Central memory CD8-positive, alpha-beta T cell (primary cell): ENCODE results near the gene RSAD1.

ENCODE experiments used
- ATAC-seq: fragments of 150-1000 bp; cut with Tn5 transposase; replicated peaks from 2 replicates; pipeline ENCODE4 v1.10.0; 2022; ENCODE audit warnings: mild to moderate bottlenecking, moderate FRiP score, moderate number of reproducible peaks; ENCODE audit not compliant: poor library complexity, severe bottlenecking; ENCODE audit errors: extremely low read depth
- DNase-seq, 2 donors: peaks; one replicate each; pipeline ENCODE4 v3.0.0; 2021; ENCODE audit warnings: low spot score in 2 of 2
- H3K27ac Mint-ChIP-seq: one replicate; pipeline ENCODE4 v1.8.0; 2022; ENCODE audit warnings: low read depth, mild to moderate bottlenecking, moderate library complexity, mixed read lengths
- H3K27me3 Mint-ChIP-seq: one replicate; pipeline ENCODE4 v1.8.0; 2022; ENCODE audit warnings: mixed read lengths
- H3K36me3 Mint-ChIP-seq: one replicate; pipeline ENCODE4 v1.8.0; 2022; ENCODE audit warnings: mild to moderate bottlenecking, moderate library complexity, mixed read lengths; ENCODE audit not compliant: insufficient read depth
- H3K4me1 Mint-ChIP-seq: one replicate; pipeline ENCODE4 v1.8.0; 2022; ENCODE audit warnings: mixed read lengths
- H3K4me3 Mint-ChIP-seq: one replicate; pipeline ENCODE4 v1.8.0; 2022; ENCODE audit warnings: mild to moderate bottlenecking, moderate library complexity, mixed read lengths
- H3K9me3 Mint-ChIP-seq: one replicate; pipeline ENCODE4 v1.8.0; 2022; ENCODE audit warnings: mixed read lengths

Gene RSAD1

GRCh38 chr17:50461550-50462132 is 17.0 kb upstream of the RSAD1 start:
- DNase-seq (no peak), ATAC-seq (no peak)
- no peak overlapping the region for H3K4me3 Mint-ChIP-seq
- H3K4me1 Mint-ChIP-seq: peaks cover 2% of the 10 kb centered on the region
- no peaks in the 10 kb centered on the region for H3K36me3 Mint-ChIP-seq
- no peak overlapping the region for H3K27ac Mint-ChIP-seq
- H3K9me3 Mint-ChIP-seq: no peaks in the 10 kb centered on the region
- peaks cover 11% of the 10 kb centered on the region for H3K27me3 Mint-ChIP-seq

- no peaks in the 10 kb centered on the region for H3K9me3 Mint-ChIP-seq
- H3K4me3 Mint-ChIP-seq: no peak overlapping the region
- H3K27me3 Mint-ChIP-seq: peaks cover 19% of the 10 kb centered on the region
- no peak for ATAC-seq
- H3K4me1 Mint-ChIP-seq: peaks cover 9% of the 10 kb centered on the region
- no peak overlapping the region for H3K27ac Mint-ChIP-seq
- no peak for DNase-seq
- no peaks in the 10 kb centered on the region for H3K36me3 Mint-ChIP-seq
These were observed 16.2 kb upstream of the RSAD1 start for GRCh38 chr17:50462446-50462845.

- Mint-ChIP-seq H3K4me3 (no peak overlapping the region), H3K9me3 (no peaks in the 10 kb centered on the region), H3K27me3 (peaks cover 32% of the 10 kb centered on the region), H3K36me3 (no peaks in the 10 kb centered on the region), H3K4me1 (peaks cover 20% of the 10 kb centered on the region), H3K27ac (no peak overlapping the region)
- DNase-seq (no peak), ATAC-seq (no peak)
These were observed 14.5 kb upstream of the RSAD1 start for GRCh38 chr17:50464121-50464520.

- H3K27ac Mint-ChIP-seq: no peak overlapping the region
- no peak for ATAC-seq
- H3K4me3 Mint-ChIP-seq: no peak overlapping the region
- peaks cover 32% of the 10 kb centered on the region for H3K27me3 Mint-ChIP-seq
- H3K4me1 Mint-ChIP-seq: peaks cover 20% of the 10 kb centered on the region
- no peaks in the 10 kb centered on the region for H3K36me3 Mint-ChIP-seq
- no peak for DNase-seq
- no peaks in the 10 kb centered on the region for H3K9me3 Mint-ChIP-seq
These were observed 13.9 kb upstream of the RSAD1 start for GRCh38 chr17:50464736-50465135.

GRCh38 chr17:50465171-50465570 is 13.5 kb upstream of the RSAD1 start:
- no peak overlapping the region for H3K4me3 Mint-ChIP-seq
- DNase-seq (no peak), ATAC-seq (no peak)
- H3K27me3 Mint-ChIP-seq: peaks cover 32% of the 10 kb centered on the region
- H3K9me3 Mint-ChIP-seq: no peaks in the 10 kb centered on the region
- H3K36me3 Mint-ChIP-seq: no peaks in the 10 kb centered on the region
- H3K4me1 Mint-ChIP-seq: peaks cover 20% of the 10 kb centered on the region
- H3K27ac Mint-ChIP-seq: no peak overlapping the region

GRCh38 chr17:50465635-50466034 is 13.0 kb upstream of the RSAD1 start:
- no peaks in the 10 kb centered on the region for H3K36me3 Mint-ChIP-seq
- peaks cover 20% of the 10 kb centered on the region for H3K4me1 Mint-ChIP-seq
- no peak overlapping the region for H3K27ac Mint-ChIP-seq
- no peak overlapping the region for H3K4me3 Mint-ChIP-seq
- H3K9me3 Mint-ChIP-seq: no peaks in the 10 kb centered on the region
- no peak for ATAC-seq
- DNase-seq: no peak
- peaks cover 32% of the 10 kb centered on the region for H3K27me3 Mint-ChIP-seq

GRCh38 chr17:50466371-50467113 is 12.1 kb upstream of the RSAD1 start:
- Mint-ChIP-seq H3K4me1 (peaks cover 20% of the 10 kb centered on the region), H3K36me3 (peaks cover 2% of the 10 kb centered on the region), H3K27me3 (peaks cover 32% of the 10 kb centered on the region), H3K27ac (peak overlapping the region; percentile 46), H3K4me3 (no peak overlapping the region), H3K9me3 (no peaks in the 10 kb centered on the region)
- ATAC-seq (no peak), DNase-seq (no peak)

GRCh38 chr17:50467114-50467854 is 11.4 kb upstream of the RSAD1 start:
- no peak for ATAC-seq
- DNase-seq: no peak
- H3K36me3 Mint-ChIP-seq: peaks cover 2% of the 10 kb centered on the region
- H3K27me3 Mint-ChIP-seq: peaks cover 32% of the 10 kb centered on the region
- H3K9me3 Mint-ChIP-seq: no peaks in the 10 kb centered on the region
- H3K4me1 Mint-ChIP-seq: peaks cover 20% of the 10 kb centered on the region
- peak overlapping the region; percentile 7 for H3K4me3 Mint-ChIP-seq
- H3K27ac Mint-ChIP-seq: peak overlapping the region; percentile 46

GRCh38 chr17:50467855-50468303 is 10.8 kb upstream of the RSAD1 start:
- no peak for ATAC-seq
- H3K27ac Mint-ChIP-seq: no peak overlapping the region
- peak overlapping the region; percentile 7 for H3K4me3 Mint-ChIP-seq
- peaks cover 20% of the 10 kb centered on the region for H3K4me1 Mint-ChIP-seq
- H3K27me3 Mint-ChIP-seq: peaks cover 32% of the 10 kb centered on the region
- no peak for DNase-seq
- no peaks in the 10 kb centered on the region for H3K9me3 Mint-ChIP-seq
- H3K36me3 Mint-ChIP-seq: peaks cover 2% of the 10 kb centered on the region

- DNase-seq: no peak
- H3K27ac Mint-ChIP-seq: no peak within 1 kb of the TSS
- peak within 1 kb of the TSS; percentile 48 for H3K4me3 Mint-ChIP-seq
- no peaks in the 10 kb centered on the region for H3K9me3 Mint-ChIP-seq
- H3K36me3 Mint-ChIP-seq: peaks cover 2% of the 10 kb centered on the region
- H3K27me3 Mint-ChIP-seq: peaks cover 32% of the 10 kb centered on the region
- H3K4me1 Mint-ChIP-seq: peaks cover 20% of the 10 kb centered on the region
- no peak for ATAC-seq
These were observed 10.1 kb upstream of the RSAD1 start, which contains the start of gene CHAD for GRCh38 chr17:50468304-50469207. Gene CHAD, minus strand, starts transcription at chr17:50468880. Its CDS starts 67 bp downstream, at chr17:50468813.

- Mint-ChIP-seq H3K4me1 (peaks cover 20% of the 10 kb centered on the region), H3K27ac (no peak overlapping the region), H3K27me3 (peaks cover 32% of the 10 kb centered on the region), H3K4me3 (peak overlapping the region; percentile 9), H3K36me3 (peaks cover 2% of the 10 kb centered on the region), H3K9me3 (no peaks in the 10 kb centered on the region)
- DNase-seq: no peak
- ATAC-seq: no peak
These were observed 9.5 kb upstream of the RSAD1 start for GRCh38 chr17:50469208-50469605.

GRCh38 chr17:50469671-50470305 is 8.9 kb upstream of the RSAD1 start:
- ATAC-seq: no peak
- H3K9me3 Mint-ChIP-seq: no peaks in the 10 kb centered on the region
- H3K27me3 Mint-ChIP-seq: peaks cover 31% of the 10 kb centered on the region
- no peak overlapping the region for H3K27ac Mint-ChIP-seq
- H3K4me3 Mint-ChIP-seq: peak overlapping the region; percentile 9
- DNase-seq: no peak
- peaks cover 20% of the 10 kb centered on the region for H3K4me1 Mint-ChIP-seq
- peaks cover 2% of the 10 kb centered on the region for H3K36me3 Mint-ChIP-seq
